Measurements from ENCODE around the gene NAMPT. TPM values are rescaled to one million over a fixed set of nuclear protein-coding genes. Genes with fewer than 3 reads are reported as not detected.

Gene NAMPT
- total and polyA plus RNA-seq, 9 of the 15 experiments (the other 6 are each of a cell fraction or from before 2014, with no cell fraction given): 41.1 to 160 (median 106) TPM

GRCh38 chr7:106254525-106255116, 30.2 kb downstream of the NAMPT start:
- Histone ChIP-seq H4K20me1 (replicated peaks; ENCODE audit: control insufficient read depth, insufficient read depth, low read length) (no peaks in the 10 kb centered on the region), H2AFZ (ENCODE audit: low read depth, low read length) (no peak overlapping the region), H3K4me1 (replicated peaks in 1 of 2; ENCODE audit: control insufficient read depth in 2 of 2, insufficient read depth in 2 of 2, low read length in 2 of 2) (no peaks in the 10 kb centered on the region), H3K27ac (ENCODE audit: extremely low read depth, low read depth, low read length) (no peak overlapping the region), H3K79me2 (ENCODE audit: control insufficient read depth, insufficient read depth, low read length) (no peaks in the 10 kb centered on the region), H3K9me1 (ENCODE audit: control insufficient read depth, insufficient read depth, low read length) (no peaks in the 10 kb centered on the region), H3K9ac (ENCODE audit: insufficient read depth in 1 of 2, low read depth in 2 of 2, low read length in 2 of 2) (no peak overlapping the region), H3K27me3 (ENCODE audit: control insufficient read depth in 2 of 2, insufficient read depth in 2 of 2, low read length in 2 of 2) (no peaks in the 10 kb centered on the region), H3K4me3 (no peak overlapping the region), H3K36me3 (ENCODE audit: control insufficient read depth, insufficient read depth, low read length) (peaks cover 91% of the 10 kb centered on the region), H3K9me3 (replicated peaks; ENCODE audit: control insufficient read depth, insufficient read depth, low read depth, low read length) (no peaks in the 10 kb centered on the region), H3K4me2 (ENCODE audit: insufficient read depth, low read length) (no peak overlapping the region)
- 94% methylated on average over 4 of the region's 4 CpGs for WGBS (ENCODE audit: insufficient coverage, low coverage, missing lambda C conversion rate)
- DNase-seq (ENCODE audit: extremely low read depth in 1 of 4, low spot score in 3 of 4): no peak
- no peak for ATAC-seq
- no TSS peak for BruUV-seq (replicated peaks)
- intact Hi-C loops (cut with micrococcal nuclease) (no loop called here), in situ Hi-C loops (cut with MboI) (no loop called here)
- no peak for TF ChIP-seq HMG20A (CRISPR knock-in tag; conservative IDR thresholded peaks at IDR 0.05)
- TF ChIP-seq TGIF2 (CRISPR knock-in tag; IDR thresholded peaks at IDR 0.05): no peak
- TF ChIP-seq ZBTB34 (CRISPR knock-in tag; IDR thresholded peaks at IDR 0.05): no peak
- TF ChIP-seq TEAD4 (IDR thresholded peaks at IDR 0.05; ENCODE audit: low read length): no peak
- TF ChIP-seq TEAD4 (CRISPR knock-in tag; IDR thresholded peaks at IDR 0.05; ENCODE audit: borderline replicate concordance): no peak
- no peak for TF ChIP-seq BRD9 (IDR thresholded peaks at IDR 0.05; ENCODE audit: low read depth, partially characterized antibody)
- no peak for TF ChIP-seq RUNX1 (IDR thresholded peaks at IDR 0.05; ENCODE audit: low read depth)
- no peak for TF ChIP-seq ADNP (tag; IDR thresholded peaks at IDR 0.05)
- no peak for TF ChIP-seq ZNF830 (CRISPR knock-in tag; IDR thresholded peaks at IDR 0.05)
- no peak for TF ChIP-seq ATF1 (CRISPR knock-in tag; IDR thresholded peaks at IDR 0.05)
- no peak for TF ChIP-seq ATF1 (tag; IDR thresholded peaks at IDR 0.05)
- no peak for TF ChIP-seq HLTF (IDR thresholded peaks at IDR 0.05)
- TF ChIP-seq SRSF7 (optimal IDR thresholded peaks at IDR 0.05; ENCODE audit: low read depth, low read length): no peak
- TF ChIP-seq GATAD2B (IDR thresholded peaks at IDR 0.05; ENCODE audit: borderline replicate concordance): no peak
- TF ChIP-seq ZBTB9 (CRISPR knock-in tag; IDR thresholded peaks at IDR 0.05): no peak
- TF ChIP-seq POLR2AphosphoS5 (IDR thresholded peaks at IDR 0.05; ENCODE audit: control insufficient read depth, insufficient read depth, low read depth, low read length): no peak
- TF ChIP-seq SAFB (IDR thresholded peaks at IDR 0.05; ENCODE audit: borderline replicate concordance, low read depth, low read length): no peak
- ChIA-PET CTCF (ENCODE audit: low intra/inter-chr PET ratio) (no interaction called here), POLR2A (no interaction called here)
- no peak for FAIRE-seq

Data from K562 (cell line).